GM18870 (cell line): ENCODE results near the gene TMEM52B.

Source experiments
- ATAC-seq: cut with Tn5 transposase; IDR thresholded peaks from one replicate; pipeline ENCODE4 v1.9.1; 2021; ENCODE audit warnings: moderate library complexity; ENCODE audit not compliant: unreplicated experiment

TMEM52B gene

GRCh38 chr12:10238526-10238925, 59.7 kb downstream of the TMEM52B start:
- ATAC-seq = no peak

- no peak for ATAC-seq
Observed at GRCh38 chr12:10241290-10241689, 62.5 kb downstream of the TMEM52B start.
